Neural crest cell (in vitro differentiated cells): ENCODE measurements around the gene HOXC6. TPM values are rescaled to one million over a fixed set of nuclear protein-coding genes. Genes with fewer than 3 reads are reported as not detected.
A peak's percentile ranks its signal among the peaks of the same experiment; 100 is the strongest.

Source experiments
- DNase-seq: peaks from one replicate; pipeline ENCODE4 v3.0.0; 2021; ENCODE audit warnings: low read depth, mixed read lengths, low spot score
- H3K27ac Mint-ChIP-seq: one replicate; pipeline ENCODE4 v1.8.0; 2021; ENCODE audit warnings: mild to moderate bottlenecking, mixed read lengths; ENCODE audit not compliant: unreplicated experiment
- H3K27me3 Mint-ChIP-seq: 2 replicates; pipeline ENCODE4 v1.8.0; 2021; ENCODE audit warnings: low read depth, mild to moderate bottlenecking, mixed read lengths
- H3K36me3 Mint-ChIP-seq: 2 replicates; pipeline ENCODE4 v1.8.0; 2021; ENCODE audit warnings: low read depth, mild to moderate bottlenecking, mixed read lengths
- H3K4me1 Mint-ChIP-seq: 2 replicates; pipeline ENCODE4 v1.8.0; 2021; ENCODE audit warnings: mixed read lengths
- H3K4me3 Mint-ChIP-seq: one replicate; pipeline ENCODE4 v1.8.0; 2021; ENCODE audit warnings: mild to moderate bottlenecking, mixed read lengths
- H3K9me3 Mint-ChIP-seq: 2 replicates; pipeline ENCODE4 v1.8.0; 2021; ENCODE audit warnings: mixed read lengths
- CTCF ChIP-seq: fragments of 200-600 bp; sonication (generic); conservative IDR thresholded peaks from 2 replicates; pipeline ENCODE4 v1.5.0; 2021; ENCODE audit warnings: antibody characterized with exemption, mild to moderate bottlenecking
- total RNA-seq: library from RNA; stranded (reverse); gene quantifications from 2 replicates; pipeline ENCODE4 v1.2.1, GENCODE V29; 2021

The HOXC6 gene
- total RNA-seq, 1 donor from 2014 or later = 11.0 TPM

- no peak for TF ChIP-seq CTCF
- Mint-ChIP-seq H3K4me3 (peak overlapping the region; percentile 75), H3K4me1 (peaks cover 8% of the 10 kb centered on the region), H3K27me3 (peaks cover 100% of the 10 kb centered on the region), H3K36me3 (peaks cover 3% of the 10 kb centered on the region), H3K27ac (no peak overlapping the region), H3K9me3 (no peaks in the 10 kb centered on the region)
- DNase-seq = no peak
Measured at GRCh38 chr12:54026640-54027441, 1.4 kb upstream of the HOXC6 start.

- peak overlapping the region; percentile 75 for H3K4me3 Mint-ChIP-seq
Measured at GRCh38 chr12:54027442-54027786, 826 bp upstream of the HOXC6 start.

GRCh38 chr12:54029529-54030441 is 1.5 kb downstream of the HOXC6 start:
- Mint-ChIP-seq H3K27me3 (peaks cover 97% of the 10 kb centered on the region), H3K9me3 (no peaks in the 10 kb centered on the region), H3K27ac (peak overlapping the region; percentile 97), H3K36me3 (peaks cover 3% of the 10 kb centered on the region), H3K4me3 (peak overlapping the region; percentile 78), H3K4me1 (peaks cover 4% of the 10 kb centered on the region)
- no peak for DNase-seq
- no peak for TF ChIP-seq CTCF

More at GRCh38 chr12:54027442-54027786, 826 bp upstream of the HOXC6 start:
- peaks cover 100% of the 10 kb centered on the region for H3K27me3 Mint-ChIP-seq
- no peaks in the 10 kb centered on the region for H3K9me3 Mint-ChIP-seq
- peaks cover 3% of the 10 kb centered on the region for H3K36me3 Mint-ChIP-seq
- H3K27ac Mint-ChIP-seq = no peak overlapping the region
- no peak for TF ChIP-seq CTCF
- no peak for DNase-seq
- H3K4me1 Mint-ChIP-seq = peaks cover 8% of the 10 kb centered on the region

GRCh38 chr12:54030442-54030801 is 2.2 kb downstream of the HOXC6 start:
- Mint-ChIP-seq H3K27me3 (peaks cover 97% of the 10 kb centered on the region), H3K27ac (no peak overlapping the region)

More at GRCh38 chr12:54030442-54030801, 2.2 kb downstream of the HOXC6 start:
- no peak for TF ChIP-seq CTCF
- Mint-ChIP-seq H3K4me3 (peak overlapping the region; percentile 66), H3K9me3 (no peaks in the 10 kb centered on the region), H3K4me1 (peaks cover 4% of the 10 kb centered on the region), H3K36me3 (peaks cover 3% of the 10 kb centered on the region)
- no peak for DNase-seq
